NCI-H748 treated with DMSO at 0.1 percent for 48 hours (cell line): ENCODE measurements around the gene FAM124A.

Experiments used
- DNase-seq: peaks from one replicate; lab custom pipeline; 2025; lab: John Stamatoyannopoulos, UW

The FAM124A gene

DNA sequence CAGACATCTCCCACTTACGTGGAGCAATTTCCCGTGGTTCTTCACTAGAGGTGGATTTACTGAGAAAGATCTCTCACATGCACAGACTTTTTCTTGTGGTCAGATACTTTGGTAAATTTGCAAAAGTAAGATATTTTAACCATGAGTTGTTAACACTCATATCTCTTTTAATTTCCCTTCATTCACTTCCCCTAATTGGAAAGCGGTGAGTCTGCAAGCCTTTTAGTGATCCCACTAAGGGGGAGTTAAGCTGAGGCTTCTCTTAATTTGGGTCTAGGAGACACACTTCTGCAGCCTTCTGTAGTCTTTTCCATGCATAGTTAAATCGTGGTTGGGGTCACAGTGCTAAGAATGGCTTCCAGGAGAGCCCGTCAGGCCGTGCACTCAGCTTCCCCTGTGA, 86.6 kb downstream of the FAM124A start:
- DNase-seq, result no peak

DNA sequence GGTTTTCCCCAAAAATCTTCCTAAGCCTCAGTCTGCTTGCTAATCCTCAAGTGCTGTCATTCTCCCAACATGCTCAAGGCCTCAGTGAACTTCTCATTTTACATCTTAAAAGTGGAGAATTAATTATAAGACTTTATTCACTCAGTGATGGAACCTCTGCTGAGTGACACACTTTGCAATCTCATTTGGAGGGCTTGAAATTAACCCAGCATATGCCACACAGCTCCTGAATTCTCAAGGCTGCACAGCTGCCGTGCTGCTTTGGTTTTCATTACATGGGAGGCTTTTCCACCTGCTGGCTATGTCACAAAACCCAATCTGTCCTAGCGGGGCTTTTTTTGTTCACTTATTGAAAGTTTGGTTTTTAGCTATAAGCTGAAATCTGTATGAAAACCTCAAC, 89.0 kb downstream of the FAM124A start:
- DNase-seq, result no peak

DNA sequence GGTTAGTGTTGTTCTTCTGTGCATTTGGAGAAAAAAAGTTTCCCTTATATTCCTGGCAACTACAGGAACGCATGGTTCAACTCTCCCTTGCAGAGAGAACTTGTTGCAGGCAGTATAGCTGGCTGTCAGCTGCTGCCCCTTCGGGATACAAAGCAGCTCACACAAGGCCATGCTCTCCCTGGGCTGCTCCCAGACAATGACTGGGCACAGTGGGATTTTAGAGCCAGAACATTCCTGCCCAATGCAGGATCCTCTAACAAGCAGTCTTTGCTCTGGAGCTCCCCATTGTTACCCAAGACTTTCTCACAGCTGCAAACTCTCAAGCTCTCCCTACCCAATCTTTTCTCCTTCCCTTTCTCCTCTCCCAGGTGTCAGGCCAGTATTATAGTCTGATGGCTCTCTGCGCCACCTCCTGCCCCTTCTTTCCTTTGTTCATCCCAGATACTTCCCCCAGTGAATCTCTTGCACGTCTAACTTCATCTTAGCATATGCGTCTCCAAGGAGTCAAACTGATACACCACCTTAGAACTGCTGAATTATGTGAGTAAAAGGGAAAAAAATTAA, 89.8 kb downstream of the FAM124A start:
- no peak for DNase-seq

DNA sequence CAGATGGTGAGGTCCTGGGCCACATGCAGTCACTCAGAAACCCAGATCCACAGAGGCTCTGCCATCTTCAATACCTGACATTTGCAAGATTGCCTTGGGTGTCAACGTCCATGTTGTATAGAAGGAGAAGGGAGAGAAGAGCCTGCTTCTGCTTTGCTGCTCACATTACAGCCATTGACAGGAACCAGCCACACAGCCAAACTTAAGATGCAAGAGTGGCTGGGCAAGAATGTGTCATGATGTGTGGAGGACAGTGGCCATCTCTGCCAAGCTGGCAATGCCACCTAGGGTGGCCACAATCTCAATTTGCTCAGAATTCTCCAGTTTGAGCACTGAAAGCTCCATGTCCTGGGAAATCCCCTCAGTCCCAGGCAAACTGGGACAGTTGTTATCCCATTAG, 91.4 kb downstream of the FAM124A start:
- no peak for DNase-seq

DNA sequence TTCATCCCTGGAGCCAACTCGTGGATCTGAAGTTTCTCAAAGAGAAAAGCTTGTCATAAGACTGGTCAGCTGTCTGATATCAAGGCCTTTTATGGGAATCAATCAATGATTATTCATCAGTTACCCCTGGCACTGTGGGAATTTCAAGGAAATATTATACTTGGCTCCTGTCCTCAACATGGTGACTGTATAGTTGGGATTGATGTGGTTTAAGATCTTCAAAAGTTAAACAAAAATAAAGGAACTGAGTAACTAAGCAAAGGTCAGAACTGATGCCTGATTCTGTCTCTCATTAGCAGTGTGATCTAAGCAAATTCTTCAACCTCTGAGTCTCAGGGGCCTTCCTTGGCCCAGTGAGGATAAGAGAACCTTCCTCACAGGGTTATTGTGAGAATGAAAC, 95.1 kb downstream of the FAM124A start:
- no peak for DNase-seq

DNA sequence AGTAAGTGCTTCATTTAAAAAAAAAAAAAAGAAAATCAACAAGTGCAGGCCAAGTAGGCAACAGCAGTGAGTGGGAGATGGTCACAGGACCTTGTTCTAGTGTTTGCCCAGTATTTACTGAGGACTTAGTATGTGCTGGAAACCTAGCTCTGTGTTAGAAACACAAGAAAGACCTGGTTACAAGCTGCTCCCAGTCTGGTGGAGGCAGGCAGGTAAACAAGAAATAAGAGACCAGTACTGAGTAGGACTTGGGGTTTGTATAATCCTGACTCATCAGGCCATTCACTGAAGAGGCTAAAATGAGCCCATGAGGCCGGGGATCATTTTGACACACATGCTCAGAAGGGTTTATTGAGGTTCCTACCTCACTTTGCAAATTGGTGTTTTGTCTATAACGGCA, 95.8 kb downstream of the FAM124A start:
- DNase-seq, result no peak

DNA sequence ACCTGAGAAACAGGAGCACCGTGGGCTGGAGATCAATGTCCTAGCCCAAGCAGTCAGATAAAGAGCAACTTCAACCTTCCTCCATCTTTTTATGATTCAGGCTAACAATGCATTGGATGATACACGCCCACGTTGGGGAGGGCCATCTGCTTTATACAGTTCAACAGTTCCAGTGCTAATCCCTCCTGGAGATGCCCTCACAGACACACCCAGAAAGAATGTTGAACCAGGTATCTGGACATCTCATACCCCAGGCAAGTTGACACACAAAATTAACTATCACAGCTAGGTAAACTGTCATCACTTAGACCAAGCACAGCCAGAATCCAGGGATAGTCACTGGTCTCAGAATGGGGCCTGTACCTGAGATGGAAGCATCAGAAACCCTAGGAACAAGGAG, 96.7 kb downstream of the FAM124A start:
- DNase-seq, result no peak

DNA sequence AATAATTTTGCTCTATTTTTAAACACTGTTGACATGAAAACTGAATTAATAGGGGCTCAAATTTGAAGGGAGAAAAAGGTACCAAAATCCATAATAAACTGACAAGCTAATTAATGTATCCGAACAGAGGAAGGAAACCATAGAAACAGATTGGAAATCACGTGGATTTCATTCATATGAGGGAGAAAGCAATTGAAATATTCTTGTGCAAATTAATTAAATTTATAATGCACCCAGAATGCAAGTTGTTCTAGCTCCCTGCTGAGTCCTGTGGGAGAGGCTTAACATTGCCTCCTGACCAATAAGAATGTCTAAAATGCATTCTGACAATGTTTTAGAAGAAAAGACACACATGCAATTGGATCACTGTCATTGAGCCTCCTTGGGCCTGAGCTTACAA, 99.6 kb downstream of the FAM124A start:
- DNase-seq, result no peak

DNA sequence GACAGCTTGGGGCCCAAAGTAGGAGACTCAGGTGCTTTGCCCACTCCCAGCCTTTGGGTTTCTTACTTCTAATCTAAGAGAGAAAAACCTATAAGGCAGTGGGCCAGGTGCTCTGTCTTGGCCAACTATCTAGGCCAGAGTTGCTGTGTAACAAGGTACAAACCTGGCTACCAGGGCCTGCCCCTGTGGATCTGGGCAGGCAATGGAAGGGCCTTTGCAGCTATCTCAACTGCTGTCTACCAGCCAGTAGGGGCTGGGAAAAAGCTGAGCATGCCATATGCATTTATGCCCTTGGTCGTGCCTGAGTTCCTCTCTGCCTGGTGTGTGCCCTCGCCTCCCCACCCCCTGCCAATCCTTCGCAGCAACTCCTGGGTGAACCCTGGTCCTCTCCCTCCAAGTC, 100.6 kb downstream of the FAM124A start:
- DNase-seq, result no peak

DNA sequence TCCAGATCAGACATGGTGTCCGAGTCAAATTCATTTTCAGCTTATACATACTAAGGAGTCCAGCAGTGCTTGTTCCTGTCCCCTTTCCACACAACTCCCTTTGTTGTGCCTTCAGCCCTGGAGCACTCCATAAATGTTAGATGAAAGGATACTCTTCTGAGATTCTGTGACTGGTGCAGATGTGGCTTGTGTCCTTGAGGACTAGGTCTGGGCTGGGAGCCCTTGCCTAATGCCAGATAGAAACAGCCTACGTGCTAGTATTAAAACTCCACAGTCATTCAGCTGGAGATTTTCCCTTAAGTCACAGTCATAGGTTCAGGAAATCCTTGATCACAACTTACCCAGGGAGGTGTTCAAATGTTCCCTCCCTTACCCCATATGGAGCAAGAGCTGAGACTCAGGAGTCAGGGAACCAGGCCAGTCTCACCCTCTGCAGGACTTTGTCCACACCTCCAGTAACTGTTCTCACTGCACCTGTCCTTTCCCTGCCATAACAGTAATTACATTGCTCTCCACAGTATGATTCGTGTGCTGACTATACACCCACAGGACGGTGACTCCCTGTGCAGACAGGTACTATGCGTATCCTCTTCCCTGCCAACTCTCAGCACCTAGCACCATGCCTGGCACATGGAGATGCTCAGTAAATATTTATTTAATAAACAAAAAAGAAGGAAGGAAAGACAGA, 101.8 kb downstream of the FAM124A start:
- no peak for DNase-seq

DNA sequence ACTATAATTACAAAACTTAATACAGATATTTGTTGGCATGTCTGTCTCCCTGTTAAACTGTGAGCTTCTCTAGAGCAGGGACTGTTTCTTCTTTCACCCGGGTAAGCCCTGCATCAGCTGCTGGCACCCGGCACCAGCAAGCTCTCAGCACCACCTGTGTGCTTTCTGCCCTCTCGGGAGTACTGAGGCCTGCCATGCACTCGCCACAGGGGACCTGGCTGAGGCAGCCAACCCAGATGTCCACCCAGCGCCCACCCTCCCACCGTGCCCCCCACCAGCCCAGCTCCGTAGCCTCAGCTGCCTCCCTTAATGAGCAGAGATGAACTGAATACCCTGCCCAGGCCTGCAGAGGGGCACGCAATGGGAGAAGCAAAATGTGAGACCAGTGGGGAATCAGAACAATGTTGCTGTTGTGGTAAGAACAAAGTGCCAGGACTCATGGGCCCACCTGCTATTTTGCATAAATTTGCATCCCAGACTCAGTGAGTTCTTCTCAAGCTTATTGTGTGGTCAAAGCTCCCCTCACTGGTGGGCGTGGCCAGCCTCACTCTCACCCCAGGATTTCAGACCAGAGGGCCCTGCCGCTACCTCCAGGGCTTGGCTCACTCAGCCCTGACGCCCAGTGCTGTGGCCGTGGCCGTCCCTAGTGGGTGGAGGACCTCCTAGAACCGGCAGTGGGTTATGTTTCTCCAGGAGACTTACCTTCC, 102.7 kb downstream of the FAM124A start:
- DNase-seq, result no peak

DNA sequence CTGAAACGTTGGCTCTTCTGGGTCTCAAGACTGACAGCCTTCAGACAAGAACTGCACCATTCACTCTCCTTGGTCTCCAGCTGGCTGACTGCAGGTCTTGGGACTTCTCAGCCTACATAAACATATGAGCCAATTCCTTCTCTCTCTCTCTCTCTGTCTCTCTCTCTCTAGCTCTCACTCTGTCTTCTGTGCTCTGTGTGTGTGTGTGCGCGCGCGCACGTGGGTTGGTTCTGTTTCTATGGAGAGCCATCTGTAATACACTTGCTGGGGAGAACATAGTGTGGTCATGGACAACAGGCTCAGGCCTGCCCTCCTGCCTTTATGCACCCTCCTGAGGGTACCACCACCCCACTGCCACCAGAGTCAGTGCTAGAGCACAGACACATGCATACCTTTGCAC, 103.6 kb downstream of the FAM124A start:
- DNase-seq, result no peak

DNA sequence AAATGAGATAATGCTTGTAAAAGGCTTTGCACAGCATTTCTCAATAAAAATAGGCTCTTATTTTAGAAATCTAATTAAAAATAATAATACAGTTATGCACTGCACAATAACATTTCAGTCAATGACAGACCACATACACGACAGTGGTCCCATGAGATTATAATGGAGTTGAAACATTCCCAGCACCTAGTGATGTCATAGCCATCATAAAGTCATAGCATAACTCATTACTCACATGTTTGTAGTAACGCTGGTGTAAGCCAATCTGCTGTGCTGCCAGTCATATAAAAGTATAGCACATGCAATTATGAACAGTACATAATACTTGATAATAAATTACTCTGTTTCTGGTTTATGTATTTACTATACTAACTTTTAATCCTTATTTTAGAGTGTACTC, 104.6 kb downstream of the FAM124A start:
- no peak for DNase-seq

DNA sequence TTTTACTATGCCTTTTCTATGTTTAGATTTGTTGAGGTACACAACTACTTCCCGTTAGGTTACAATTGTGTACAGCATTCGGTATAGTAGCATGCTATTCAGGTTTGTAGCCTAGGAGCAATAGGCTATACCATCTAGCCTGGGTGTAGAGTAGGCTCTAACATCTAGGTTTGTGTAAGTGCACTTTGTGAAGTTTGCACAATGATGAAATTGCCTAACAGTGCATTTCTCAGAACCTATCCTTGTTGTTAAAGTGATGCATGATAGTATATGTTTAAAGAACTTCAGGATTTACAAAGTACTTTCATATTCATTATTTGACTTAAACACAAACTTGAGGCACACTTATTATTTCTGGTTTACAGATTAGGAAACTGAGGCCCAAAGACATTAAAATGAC, 105.8 kb downstream of the FAM124A start:
- DNase-seq, result no peak

DNA sequence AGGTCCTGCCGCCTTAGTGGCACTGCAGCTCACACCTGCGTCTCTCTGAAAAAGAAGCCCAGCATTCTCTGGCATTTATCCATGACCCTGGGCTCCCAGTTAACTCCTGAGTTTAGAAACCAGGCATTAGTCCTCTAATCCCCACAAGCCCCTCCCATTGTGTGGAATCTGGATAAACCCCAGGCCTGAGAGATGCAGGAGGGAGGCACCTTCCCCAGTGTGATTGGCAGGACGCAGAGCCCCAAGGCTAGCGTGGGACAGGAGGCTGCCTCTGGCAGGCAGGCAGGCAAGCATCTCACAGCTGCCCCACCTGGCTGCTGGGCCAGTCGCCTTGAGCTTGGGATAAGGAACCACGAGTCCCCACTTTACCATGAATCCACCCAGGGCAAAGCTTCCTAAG, 106.3 kb downstream of the FAM124A start:
- no peak for DNase-seq

DNA sequence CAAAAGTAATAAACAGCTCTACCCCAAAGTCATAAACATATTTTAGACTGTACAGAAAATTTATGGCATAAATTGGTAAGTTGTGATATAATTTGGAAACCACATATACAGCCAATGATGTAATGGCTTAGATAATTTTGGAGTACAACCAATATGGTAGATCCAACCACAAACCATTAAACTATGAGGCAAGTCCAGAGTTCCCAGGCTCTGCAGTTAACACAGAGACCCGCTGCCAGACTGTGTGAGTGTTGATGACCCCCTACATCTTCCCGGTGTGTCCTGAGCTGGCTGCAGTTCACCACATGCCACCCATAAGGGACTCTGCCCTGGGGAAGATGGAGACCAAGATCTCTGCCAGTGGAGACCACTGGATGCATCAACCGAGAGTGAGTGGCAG, 107.4 kb downstream of the FAM124A start:
- no peak for DNase-seq

DNA sequence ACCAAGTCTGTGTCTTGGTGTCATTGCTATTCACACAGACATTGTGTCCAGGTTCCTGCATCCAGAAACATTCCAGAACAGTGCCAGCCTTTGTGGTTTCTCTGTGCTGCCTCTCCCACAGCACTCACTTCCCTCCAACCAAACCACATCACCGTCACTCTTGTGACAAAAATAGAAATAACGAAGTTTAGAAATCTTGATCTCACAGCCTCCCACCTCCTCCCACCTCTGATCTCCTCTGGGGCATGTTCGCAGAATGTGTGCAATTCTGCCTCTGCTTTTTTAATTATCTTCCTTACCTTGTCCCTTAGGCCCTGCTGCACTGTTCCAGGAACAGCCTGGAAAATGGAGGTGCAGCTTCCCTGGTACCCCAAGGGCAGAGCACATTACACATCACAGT, 108.6 kb downstream of the FAM124A start:
- DNase-seq, result no peak

DNA sequence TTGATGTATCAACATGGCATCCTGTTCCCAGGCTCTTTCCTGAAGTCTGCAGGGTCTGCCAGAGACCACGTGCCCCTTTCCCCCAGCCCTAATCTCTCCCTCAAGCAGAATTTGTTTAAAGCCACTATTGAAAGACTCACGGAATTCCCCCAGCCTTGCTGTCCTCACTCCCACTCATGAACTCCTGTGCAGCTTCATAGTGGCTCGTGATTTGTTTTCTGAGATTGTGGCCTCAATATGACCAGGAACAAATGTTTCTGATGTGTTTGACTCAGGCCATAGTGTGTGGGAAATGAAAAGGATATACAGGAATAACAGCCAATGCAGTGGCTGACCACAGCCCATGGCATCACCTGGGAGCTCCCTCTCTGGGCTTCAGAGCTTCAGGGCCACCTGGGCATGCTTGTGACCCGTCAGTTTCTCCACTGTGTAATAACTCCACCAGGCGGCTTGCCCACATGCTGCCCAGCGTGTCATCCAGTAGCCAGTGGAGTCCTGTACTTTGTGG, 109.2 kb downstream of the FAM124A start:
- DNase-seq, result no peak

DNA sequence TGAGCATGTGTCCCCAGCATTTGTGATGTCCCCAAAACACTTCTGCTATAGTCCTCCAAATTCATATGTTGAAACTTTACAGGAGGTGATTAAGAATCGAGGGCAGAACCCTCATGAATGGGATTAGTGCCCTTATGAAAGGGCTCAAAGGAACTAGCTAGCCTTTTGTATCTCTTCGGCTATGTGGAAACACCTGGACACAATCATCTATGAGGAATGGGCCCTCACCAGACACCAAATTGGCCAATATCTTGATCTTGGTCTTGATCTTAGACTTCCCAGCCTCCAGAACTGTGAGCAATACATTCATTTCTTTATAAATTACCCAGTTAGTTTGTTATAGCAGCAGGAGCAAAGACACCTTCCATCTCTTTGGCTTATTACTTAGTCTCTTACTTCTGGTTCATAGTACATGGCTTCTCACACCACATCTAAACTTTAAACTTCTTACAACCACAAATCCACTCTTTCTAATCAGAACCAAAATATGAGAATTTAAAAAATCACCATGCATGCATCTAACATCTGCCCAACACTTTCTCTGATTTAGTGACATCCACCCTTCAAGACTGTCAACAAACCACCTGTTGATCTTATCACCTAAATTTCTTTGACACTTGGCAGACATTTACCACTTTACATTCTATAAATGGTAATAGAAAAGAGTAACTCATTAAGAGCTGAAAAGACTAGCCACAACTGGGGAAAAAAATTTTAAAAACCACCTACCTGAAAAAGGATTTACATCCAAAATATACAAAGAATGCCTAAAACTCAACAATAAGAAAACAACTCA, 110.6 kb downstream of the FAM124A start:
- DNase-seq, result no peak

DNA sequence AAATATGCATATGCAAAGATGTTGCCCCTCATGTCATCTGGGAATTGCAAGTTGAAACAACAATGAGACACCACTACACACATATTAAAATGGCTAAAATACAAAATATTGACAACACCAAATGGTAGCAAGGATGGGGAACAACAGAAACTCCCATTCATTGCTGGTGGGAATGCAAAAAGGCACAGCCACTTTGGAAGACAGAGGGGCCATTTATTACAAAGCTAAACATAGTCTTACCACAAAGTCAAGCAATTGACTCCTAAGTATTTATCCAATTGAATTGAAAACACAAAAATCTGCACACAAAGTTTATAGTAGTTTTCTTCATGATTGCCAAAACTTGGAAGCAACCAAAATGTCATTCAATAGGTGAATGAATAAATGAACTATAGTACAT, 111.2 kb downstream of the FAM124A start:
- no peak for DNase-seq

DNA sequence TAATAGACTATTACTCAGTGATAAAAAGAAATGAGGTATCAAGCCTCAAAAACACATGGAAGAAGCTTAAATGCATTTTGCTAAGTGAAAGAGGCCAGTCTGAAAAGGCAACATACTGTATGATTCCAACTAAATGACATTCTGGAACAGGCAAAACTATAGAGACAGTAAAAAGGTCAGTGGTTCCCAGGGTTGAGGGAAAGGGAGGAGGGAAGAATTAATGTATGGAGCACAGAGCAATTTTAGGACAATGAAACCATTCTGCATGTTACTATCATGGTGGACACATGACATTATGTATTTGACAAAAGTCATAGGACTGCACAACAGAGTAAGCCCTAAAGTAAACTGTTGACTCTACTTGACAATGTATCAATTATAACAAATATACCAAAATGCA, 111.6 kb downstream of the FAM124A start:
- no peak for DNase-seq
